AG10803 (cell line): ENCODE measurements around the gene LMNTD2.
"Not testable (repeated sequence)": the region's sequence is repeated elsewhere in the genome, so short reads cannot be mapped to it uniquely, and the experiment has no call there.

Experiments
- DNase-seq: peaks from one replicate; pipeline ENCODE4 v3.0.0; 2010; ENCODE audit warnings: low read depth
- H3K4me3 ChIP-seq: 2 replicates; pipeline ENCODE4 v1.5.1; 2011; ENCODE audit warnings: mild to moderate bottlenecking, low read length, control low read depth
- TF ChIP-seq, protein P1 (sequence below): conservative IDR thresholded peaks from 2 replicates; pipeline ENCODE4 v1.5.1; 2011; ENCODE audit warnings: mild to moderate bottlenecking, low read length, control low read depth, inconsistent platforms

Gene LMNTD2

DNA sequence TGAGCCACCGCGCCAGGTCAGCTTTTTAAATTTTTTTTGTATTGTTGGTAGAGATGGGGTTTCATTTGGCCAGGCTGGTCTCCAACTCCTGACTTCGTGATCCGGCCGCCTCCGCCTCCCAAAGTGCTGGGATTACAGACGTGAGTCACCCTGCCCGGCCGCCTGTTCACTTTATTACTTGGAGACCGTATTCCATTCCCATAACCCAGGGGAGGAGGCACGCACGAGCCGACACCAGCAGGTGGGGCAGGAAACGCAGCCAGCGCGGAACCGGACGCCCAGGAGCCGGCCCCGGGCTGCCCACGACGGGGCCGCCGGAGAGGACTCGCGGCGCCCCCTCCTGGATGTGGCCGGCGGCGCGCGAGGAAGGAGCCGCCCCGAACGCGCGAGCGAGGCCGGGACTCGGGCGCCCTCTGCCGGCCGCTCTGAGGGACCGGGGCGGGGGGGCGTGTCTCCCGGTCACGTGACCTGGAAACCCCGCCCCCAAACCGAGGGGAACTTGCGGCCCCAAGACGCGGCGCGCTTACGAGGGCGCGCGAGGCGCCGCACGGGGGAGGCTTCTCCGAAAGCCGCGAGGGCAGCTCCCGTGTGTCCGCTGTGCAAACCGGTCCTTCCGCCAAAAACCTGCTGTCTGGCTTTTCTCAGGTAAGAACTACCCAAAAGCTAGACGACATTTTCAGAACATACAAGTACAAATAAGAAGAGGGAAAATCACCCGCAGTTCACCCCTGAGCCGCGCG lies 41.9 kb downstream of the LMNTD2 start:
- peak; percentile 98 for DNase-seq
- peak overlapping the region; percentile 52 for H3K4me3 ChIP-seq
- TF ChIP-seq, protein P1, sequence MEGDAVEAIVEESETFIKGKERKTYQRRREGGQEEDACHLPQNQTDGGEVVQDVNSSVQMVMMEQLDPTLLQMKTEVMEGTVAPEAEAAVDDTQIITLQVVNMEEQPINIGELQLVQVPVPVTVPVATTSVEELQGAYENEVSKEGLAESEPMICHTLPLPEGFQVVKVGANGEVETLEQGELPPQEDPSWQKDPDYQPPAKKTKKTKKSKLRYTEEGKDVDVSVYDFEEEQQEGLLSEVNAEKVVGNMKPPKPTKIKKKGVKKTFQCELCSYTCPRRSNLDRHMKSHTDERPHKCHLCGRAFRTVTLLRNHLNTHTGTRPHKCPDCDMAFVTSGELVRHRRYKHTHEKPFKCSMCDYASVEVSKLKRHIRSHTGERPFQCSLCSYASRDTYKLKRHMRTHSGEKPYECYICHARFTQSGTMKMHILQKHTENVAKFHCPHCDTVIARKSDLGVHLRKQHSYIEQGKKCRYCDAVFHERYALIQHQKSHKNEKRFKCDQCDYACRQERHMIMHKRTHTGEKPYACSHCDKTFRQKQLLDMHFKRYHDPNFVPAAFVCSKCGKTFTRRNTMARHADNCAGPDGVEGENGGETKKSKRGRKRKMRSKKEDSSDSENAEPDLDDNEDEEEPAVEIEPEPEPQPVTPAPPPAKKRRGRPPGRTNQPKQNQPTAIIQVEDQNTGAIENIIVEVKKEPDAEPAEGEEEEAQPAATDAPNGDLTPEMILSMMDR, result peak; percentile 40

DNA sequence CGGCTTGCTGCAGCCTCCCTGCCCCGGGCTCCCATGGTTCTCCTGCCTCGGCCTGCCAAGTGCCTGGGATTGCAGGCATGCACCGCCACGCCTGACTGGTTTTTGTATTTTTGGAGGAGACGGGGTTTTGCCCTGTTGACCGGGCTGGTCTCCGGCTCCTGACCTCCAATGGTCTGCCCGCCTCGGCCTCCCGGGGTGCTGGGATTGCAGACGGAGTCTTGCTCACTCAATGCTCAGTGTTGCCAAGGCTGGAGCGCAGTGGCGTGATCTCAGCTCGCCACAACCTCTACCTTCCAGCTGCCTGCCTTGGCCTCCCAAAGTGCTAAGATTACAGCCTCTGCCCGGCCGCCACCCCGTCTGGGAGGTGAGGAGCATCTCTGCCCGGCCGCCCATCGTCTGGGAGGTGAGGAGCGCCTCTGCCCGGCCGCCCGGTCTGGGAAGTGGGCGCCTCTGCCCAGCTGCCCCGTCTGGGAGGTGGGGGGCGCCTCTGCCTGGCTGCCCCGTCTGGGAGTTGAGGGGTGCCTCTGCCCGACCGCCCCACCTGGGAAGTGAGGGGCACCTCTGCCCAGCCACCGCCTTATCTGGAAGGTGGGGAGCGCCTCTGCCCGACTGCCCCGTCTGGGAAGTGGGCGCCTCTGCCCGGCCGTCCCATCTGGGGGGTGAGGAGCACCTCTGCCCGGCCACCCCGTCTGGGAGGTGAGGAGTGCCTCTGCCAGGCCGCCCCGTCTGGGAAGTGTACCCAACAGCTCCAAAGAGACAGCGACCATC lies 43.4 kb downstream of the LMNTD2 start:
- not testable (repeated sequence) for H3K4me3 ChIP-seq, DNase-seq

DNA sequence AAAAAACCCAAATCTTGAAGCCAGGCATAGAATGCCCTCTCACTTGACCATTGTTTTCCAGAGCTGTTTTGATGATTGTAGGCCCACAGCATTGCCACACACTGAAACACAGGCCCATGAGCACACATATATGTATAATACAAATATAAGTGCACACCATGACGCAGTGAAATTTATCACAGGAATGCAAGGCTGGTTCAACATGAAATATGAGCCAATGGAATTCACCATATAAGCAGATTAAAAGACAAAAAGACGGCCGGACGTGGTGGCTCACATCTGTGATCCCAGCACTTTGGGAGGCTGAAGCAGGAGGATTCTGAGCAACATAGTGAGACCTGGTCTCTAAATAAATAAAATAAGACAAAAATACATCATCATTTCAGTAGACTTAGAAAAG lies 44.1 kb downstream of the LMNTD2 start:
- DNase-seq, result no peak
- TF ChIP-seq, protein P1, result no peak
- H3K4me3 ChIP-seq, result no peak overlapping the region

DNA sequence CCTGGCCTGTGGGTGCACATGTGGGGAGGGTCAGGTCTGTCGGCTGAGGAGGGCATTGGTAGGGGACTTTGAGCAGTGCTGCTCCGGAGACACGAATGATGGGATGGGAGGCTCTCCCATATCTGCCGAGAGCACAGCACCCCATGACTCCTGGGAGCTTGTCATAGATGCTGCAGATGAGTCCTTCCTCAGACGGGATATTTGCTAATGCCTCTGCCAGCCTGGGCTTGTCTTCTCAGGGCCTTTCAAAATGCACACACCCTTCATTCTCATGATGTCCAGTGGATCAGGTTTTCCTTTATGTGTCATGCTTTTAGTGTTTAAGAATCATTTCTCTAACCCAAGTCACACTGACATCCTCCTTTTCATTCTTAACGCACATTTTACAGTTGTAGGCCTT lies 45.4 kb downstream of the LMNTD2 start:
- no peak for DNase-seq
- TF ChIP-seq, protein P1, result no peak
- H3K4me3 ChIP-seq, result no peak overlapping the region

DNA sequence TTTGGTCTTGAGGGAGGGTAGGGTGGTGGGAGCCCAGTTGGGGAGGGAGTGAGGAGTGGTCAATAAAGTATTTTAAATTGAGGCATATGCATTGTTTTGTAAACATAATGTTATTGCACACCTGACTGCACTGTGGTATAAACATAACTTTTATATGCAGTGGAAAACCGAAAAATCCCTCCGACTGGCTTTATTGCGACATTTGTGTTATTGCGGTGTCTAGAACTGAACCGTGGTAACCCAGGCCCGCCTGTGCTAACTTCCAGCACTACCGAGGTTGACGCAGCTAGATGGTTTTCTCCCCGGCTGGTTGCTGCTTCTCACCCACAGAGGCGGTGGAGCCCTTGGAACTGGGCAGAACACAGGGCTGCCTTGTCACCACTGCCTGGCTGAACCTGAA lies 45.9 kb downstream of the LMNTD2 start:
- H3K4me3 ChIP-seq, result no peak overlapping the region
- TF ChIP-seq, protein P1, result no peak
- no peak for DNase-seq

DNA sequence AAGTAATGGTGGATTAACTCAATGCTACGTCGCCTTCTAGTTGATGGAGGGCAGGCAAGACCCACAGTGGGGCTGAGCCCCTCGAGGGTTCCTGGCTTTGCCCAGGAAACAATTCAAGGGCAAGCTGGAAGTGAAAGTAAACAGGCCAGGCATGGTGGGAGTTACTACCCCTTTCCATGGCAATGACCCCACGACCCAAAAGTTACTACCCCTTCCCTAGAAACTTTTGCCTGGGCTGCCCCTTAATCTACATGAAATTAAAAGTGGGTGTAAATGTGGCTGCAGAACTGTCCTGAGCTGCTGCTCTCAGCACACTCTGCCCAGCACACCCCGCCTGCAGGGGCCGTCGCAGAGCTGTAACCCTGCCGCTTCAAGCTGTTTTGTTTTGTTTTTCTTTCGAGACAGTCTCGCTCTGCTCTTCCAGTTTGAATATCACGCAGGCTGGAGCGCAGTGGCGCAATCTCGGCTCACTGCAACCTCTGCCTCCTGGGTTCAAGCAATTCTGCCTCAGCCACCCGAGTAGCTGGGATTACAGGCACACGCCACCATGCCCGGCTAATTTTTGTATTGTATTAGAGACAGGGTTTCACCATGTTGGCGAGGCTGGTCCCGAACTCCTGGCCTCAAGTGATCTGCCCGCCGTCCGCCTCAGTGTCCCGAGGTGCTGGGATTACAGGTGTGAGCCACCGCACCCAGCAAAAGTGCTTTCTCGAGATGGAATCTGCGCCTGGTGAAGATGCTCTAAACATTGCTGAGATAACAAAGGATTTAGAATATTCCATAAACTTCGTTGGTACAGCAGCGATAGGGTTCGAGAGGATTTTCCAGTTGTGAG lies 47.6 kb downstream of the LMNTD2 start:
- DNase-seq, result no peak
- TF ChIP-seq, protein P1, result no peak
- no peak overlapping the region for H3K4me3 ChIP-seq

DNA sequence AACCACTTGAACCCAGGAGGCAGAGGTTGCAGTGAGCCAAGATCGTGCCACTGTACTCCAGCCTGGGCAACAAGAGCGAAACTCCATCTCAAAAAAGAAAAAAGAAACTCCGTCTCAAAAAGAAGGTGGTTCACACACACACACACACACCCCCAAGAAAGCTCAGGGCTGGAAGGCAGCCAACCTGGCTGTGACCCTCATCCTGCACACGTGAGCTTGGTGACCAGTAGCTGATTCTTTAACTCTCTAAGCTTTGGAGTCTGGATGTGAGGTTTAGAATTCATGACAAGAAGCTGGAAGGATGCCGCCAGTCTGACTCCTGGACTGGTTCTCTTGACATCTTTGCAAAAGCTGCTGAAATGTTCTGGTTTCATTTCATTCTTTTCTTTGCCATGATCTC lies 51.6 kb downstream of the LMNTD2 start:
- DNase-seq, result peak; percentile 58
- no peak overlapping the region for H3K4me3 ChIP-seq
- TF ChIP-seq, protein P1, result no peak
